NT2/D1 (cell line): ENCODE measurements around the gene ZSWIM5.
"Not testable (repeated sequence)": the region's sequence is repeated elsewhere in the genome, so short reads cannot be mapped to it uniquely, and the experiment has no call there.

Experiments used
- SUZ12 ChIP-seq: IDR thresholded peaks from 2 replicates; pipeline ENCODE4 v1.6.1; 2011; ENCODE audit not compliant: insufficient read length, insufficient read depth; ENCODE audit errors: extremely low read depth
- YY1 ChIP-seq: IDR thresholded peaks from 2 replicates; pipeline ENCODE4 v1.6.1; 2011; ENCODE audit not compliant: insufficient read length, insufficient read depth
- ZNF274 ChIP-seq: IDR thresholded peaks from 2 replicates; pipeline ENCODE4 v1.6.1; 2011; ENCODE audit warnings: mild to moderate bottlenecking, low read depth, low read length

DNA sequence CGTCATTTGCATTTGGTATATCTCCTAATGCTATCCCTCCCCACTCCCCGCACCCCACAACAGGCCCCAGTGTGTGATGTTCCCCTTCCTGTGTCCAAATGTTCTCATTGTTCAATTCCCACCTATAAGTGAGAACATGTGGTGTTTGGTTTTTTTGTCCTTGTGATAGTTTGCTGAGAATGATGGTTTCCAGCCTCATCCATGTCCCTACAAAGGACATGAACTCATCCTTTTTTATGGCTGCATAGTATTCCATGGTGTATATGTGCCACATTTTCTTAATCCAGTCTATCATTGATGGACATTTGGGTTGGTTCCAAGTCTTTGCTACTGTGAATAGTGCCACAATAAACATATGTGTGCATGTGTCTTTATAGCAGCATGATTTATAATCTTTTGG lies 73.7 kb downstream of the ZSWIM5 start:
- not testable (repeated sequence) for TF ChIP-seq YY1, SUZ12, ZNF274
